SK-N-SH treated with all-trans-retinoic acid at 6 μM for 48 hours (cell line): Measurements from ENCODE around the gene MYO3A.

ENCODE experiments used
- ARNTL ChIP-seq: fragments of 450-650 bp; formaldehyde crosslinking; IDR thresholded peaks from 2 replicates; pipeline ENCODE4 v1.5.0; 2020; ENCODE audit warnings: low read depth, mild to moderate bottlenecking, moderate library complexity, borderline replicate concordance
- BACH2 ChIP-seq: fragments of 250-450 bp; sonication (Bioruptor Pico); IDR thresholded peaks from 2 replicates; pipeline ENCODE4 v1.9.0; 2021; ENCODE audit warnings: mild to moderate bottlenecking, borderline replicate concordance

GRCh38 chr10:26227786-26228185 is 293.8 kb downstream of the MYO3A start:
- TF ChIP-seq BACH2 (CRISPR knock-in tag) (no peak), ARNTL (CRISPR knock-in tag) (no peak)
